HG02642 (cell line): ENCODE results near the gene OR4C13.
"Not testable (repeated sequence)": the region's sequence is repeated elsewhere in the genome, so short reads cannot be mapped to it uniquely, and the experiment has no call there.

Experiments
- ATAC-seq: cut with Tn5 transposase; IDR thresholded peaks from one replicate; pipeline ENCODE4 v1.9.1; 2021; ENCODE audit warnings: mild to moderate bottlenecking; ENCODE audit not compliant: unreplicated experiment, poor library complexity

The OR4C13 gene

GRCh38 chr11:49952091-49952490 is at the start of gene OR4C13:
TSS of gene OR4C13 (plus strand) at chr11:49952391. CDS start at chr11:49952423, 32 bp downstream.
- ATAC-seq = no peak

DNA sequence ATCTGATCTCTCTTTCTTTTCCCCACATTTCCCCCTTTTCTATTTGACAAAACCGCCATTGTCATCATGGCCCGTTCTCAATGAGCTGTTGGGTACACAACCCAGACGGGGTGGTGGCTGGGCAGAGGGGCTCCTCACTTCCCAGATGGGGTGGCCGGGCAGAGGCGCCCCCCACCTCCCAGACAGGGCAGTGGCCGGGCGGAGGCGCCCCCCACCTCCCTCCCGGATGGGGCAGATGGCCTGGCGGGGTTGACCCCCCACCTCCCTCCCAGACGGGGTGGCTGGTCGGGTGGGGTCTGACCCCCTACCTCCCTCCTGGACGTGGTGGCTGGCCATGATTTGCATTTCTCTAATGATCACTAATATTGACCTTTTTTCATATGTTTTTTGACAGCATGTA is 40.7 kb upstream of the OR4C13 start:
- not testable (repeated sequence) for ATAC-seq

- not testable (repeated sequence) for ATAC-seq
Observed at GRCh38 chr11:49948701-49949100, 3.5 kb upstream of the OR4C13 start.

DNA sequence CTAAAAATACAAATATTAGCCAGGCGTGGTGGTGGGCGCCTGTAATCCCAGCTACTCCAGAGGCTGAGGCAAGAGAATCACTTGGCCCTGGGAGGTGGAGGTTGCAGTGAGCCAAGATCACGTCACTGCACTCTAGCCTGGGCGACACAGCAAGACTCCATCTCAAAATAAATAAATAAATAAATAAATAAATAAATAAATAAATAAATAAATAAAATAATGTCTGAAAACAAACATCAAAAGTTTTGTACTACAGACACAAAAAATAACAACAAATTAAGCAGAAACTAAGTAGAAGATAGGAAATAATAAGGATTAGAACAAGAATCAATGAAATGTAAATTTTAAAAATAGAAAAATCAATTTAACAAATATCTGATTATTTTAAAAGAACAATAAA is 21.2 kb downstream of the OR4C13 start:
- ATAC-seq = not testable (repeated sequence)

- not testable (repeated sequence) for ATAC-seq
Observed at GRCh38 chr11:49982435-49982834, 30.2 kb downstream of the OR4C13 start, which contains the start of gene OR4C12. TSS of gene OR4C12 (minus strand) at chr11:49982535. CDS start at chr11:49982501, 34 bp downstream.

- ATAC-seq = no peak
Observed at GRCh38 chr11:49995565-49995964, 43.4 kb downstream of the OR4C13 start.
